B cell (primary cell): Measurements from ENCODE around the gene TCAP. TPM values are rescaled to one million over a fixed set of nuclear protein-coding genes. Genes with fewer than 3 reads are reported as not detected.

Experiments
- ATAC-seq: fragments of 200-7000 bp; cut with Tn5 transposase; one replicate; pipeline ENCODE4 v1.10.0; 2021; ENCODE audit warnings: low read depth, mild to moderate bottlenecking, moderate number of reproducible peaks, moderate library complexity
- CTCF ChIA-PET: fragments of 350-600 bp; sonication (Branson Sonifier 250); formaldehyde crosslinking; loops from one replicate; lab custom pipeline; 2021; ENCODE audit warnings: antibody characterized with exemption, inconsistent platforms; lab: Charles Lee
- POLR2A ChIA-PET: fragments of 350-600 bp; sonication (Branson Sonifier 250); formaldehyde crosslinking; loops from one replicate; lab custom pipeline; 2021; ENCODE audit warnings: antibody characterized with exemption; lab: Charles Lee
- DNase-seq: peaks from one replicate; pipeline ENCODE4 v3.0.0; 2013
- H2AFZ ChIP-seq: 2 replicates; pipeline ENCODE4 v1.6.1; 2012; ENCODE audit warnings: mild to moderate bottlenecking, low read depth, low read length; ENCODE audit not compliant: insufficient read depth, poor library complexity, severe bottlenecking
- H3K27ac ChIP-seq, 2 donors: 1 replicate in 1 of 2; 2 replicates in 1 of 2; pipeline ENCODE4 v1.5.1; 2012 to 2013; ENCODE audit warnings: low read length in 2 of 2, mild to moderate bottlenecking in 2 of 2, moderate library complexity in 1 of 2
- H3K27me3 ChIP-seq, 4 experiments: fragments of 200-600 bp in 1 of 4; sonication (generic) in 1 of 4; replicated peaks in 1 of 4; 1 replicate in 2 of 4; 2 replicates in 2 of 4; pipeline versions ENCODE4 v1.6.1 to v1.7.0; 2013 to 2016; ENCODE audit warnings: low read length in 3 of 4, mild to moderate bottlenecking in 2 of 4, mixed read lengths in 1 of 4, moderate library complexity in 1 of 4; ENCODE audit not compliant: insufficient read depth in 4 of 4, control insufficient read depth in 3 of 4; ENCODE audit errors: control extremely low read depth in 1 of 4
- H3K36me3 ChIP-seq, 2 experiments: replicated peaks in 1 of 2; 1 replicate in 1 of 2; 2 replicates in 1 of 2; pipeline versions ENCODE4 v1.6.1 to v1.7.1; 2013; ENCODE audit warnings: low read length in 1 of 2; ENCODE audit not compliant: insufficient read depth in 2 of 2, control insufficient read depth in 1 of 2; ENCODE audit errors: control extremely low read depth in 1 of 2, extremely low read depth in 1 of 2
- H3K4me1 ChIP-seq, 2 donors: fragments of 200-600 bp in 1 of 2; sonication (generic) in 1 of 2; 1 replicate in 1 of 2; 2 replicates in 1 of 2; pipeline versions ENCODE4 v1.5.1 to v1.6.1; 2013 to 2017; ENCODE audit warnings: low read length in 2 of 2; ENCODE audit not compliant: control insufficient read depth in 2 of 2, insufficient read depth in 2 of 2
- H3K4me2 ChIP-seq: replicated peaks from 2 replicates; pipeline ENCODE3; 2012; ENCODE audit warnings: mild to moderate bottlenecking, low read depth, low read length; ENCODE audit not compliant: poor library complexity, severe bottlenecking
- H3K4me3 ChIP-seq, 5 experiments: fragments of 200-600 bp in 1 of 5; sonication (generic) in 1 of 5; 1 replicate in 3 of 5; 2 replicates in 2 of 5; pipeline versions ENCODE4 v1.5.1 to v1.7.0; 2011 to 2016; ENCODE audit warnings: low read length in 4 of 5, mild to moderate bottlenecking in 4 of 5, low read depth in 2 of 5, control low read depth in 1 of 5, moderate library complexity in 1 of 5; ENCODE audit not compliant: insufficient read depth in 1 of 5; ENCODE audit errors: control extremely low read depth in 1 of 5, extremely low read depth in 1 of 5
- H3K79me2 ChIP-seq: fragments of 200-600 bp; sonication (generic); one replicate; pipeline ENCODE4 v1.6.0; 2016; ENCODE audit warnings: low read length; ENCODE audit not compliant: control insufficient read depth, insufficient read depth
- H3K9ac ChIP-seq: fragments of 200-600 bp; sonication (generic); 2 replicates; pipeline ENCODE4 v1.6.1; 2017; ENCODE audit warnings: mild to moderate bottlenecking, low read length, moderate library complexity
- H3K9me3 ChIP-seq, 3 donors: one replicate each; pipeline versions ENCODE4 v1.6.1 to v1.7.1; 2013; ENCODE audit warnings: low read length in 2 of 3; ENCODE audit not compliant: control insufficient read depth in 2 of 3, insufficient read depth in 1 of 3; ENCODE audit errors: control extremely low read depth in 1 of 3
- H4K20me1 ChIP-seq: 2 replicates; pipeline ENCODE4 v1.6.0; 2012; ENCODE audit warnings: mild to moderate bottlenecking, low read length; ENCODE audit not compliant: insufficient read depth, control insufficient read depth, poor library complexity, severe bottlenecking
- H3K27ac Mint-ChIP-seq: one replicate; pipeline ENCODE4 v1.8.0; 2021; ENCODE audit warnings: mixed read lengths
- H3K27me3 Mint-ChIP-seq: one replicate; pipeline ENCODE4 v1.8.0; 2021; ENCODE audit warnings: mixed read lengths
- H3K4me1 Mint-ChIP-seq: one replicate; pipeline ENCODE4 v1.8.0; 2021; ENCODE audit warnings: mixed read lengths
- H3K4me3 Mint-ChIP-seq: one replicate; pipeline ENCODE4 v1.8.0; 2021; ENCODE audit warnings: mixed read lengths
- H3K9me3 Mint-ChIP-seq: one replicate; pipeline ENCODE4 v1.8.0; 2022; ENCODE audit warnings: mixed read lengths; ENCODE audit not compliant: insufficient read depth
- EZH2 ChIP-seq: IDR thresholded peaks from 2 replicates; pipeline ENCODE4 v1.6.1; 2012; ENCODE audit warnings: borderline replicate concordance, low read depth, mild to moderate bottlenecking, moderate library complexity, low read length; ENCODE audit not compliant: insufficient read depth, poor library complexity, severe bottlenecking
- WGBS: methylation state at CpG from one replicate; pipeline ENCODE4 v1.1.5; 2013; ENCODE audit warnings: missing lambda C conversion rate; ENCODE audit not compliant: insufficient coverage; 5-methylcytosine and 5-hydroxymethylcytosine counted together
- intact Hi-C: fragments of 100-400 bp; cut with micrococcal nuclease; formaldehyde crosslinking; loops from one replicate; pipeline ENCODE4 v1.10.0; 2022
- polyA plus RNA-seq: library from polyadenylated mRNA; depleted of rRNA; stranded (reverse); fragments of >200 nt; gene quantifications from 2 replicates; pipeline ENCODE4 v1.2.3, GENCODE V29; 2012
- total RNA-seq, 2 donors: library from RNA; stranded (reverse); fragments of 120-200 nt in 1 of 2; gene quantifications; 1 replicate in 1 of 2; 2 replicates in 1 of 2; pipeline versions ENCODE4 v1.2.3 to v1.2.4, GENCODE V29; 2013 to 2022
- TF ChIP-seq, protein P1 (sequence below): fragments of 200-600 bp; IDR thresholded peaks from one replicate; pipeline ENCODE4 v1.8.0; 2022; ENCODE audit warnings: antibody characterized with exemption, mild to moderate bottlenecking

TCAP gene
- total and polyA plus RNA-seq, 2 donors (not counting 1 experiment from before 2014, with no cell fraction given) = 3.8 to 5.1 TPM

DNA sequence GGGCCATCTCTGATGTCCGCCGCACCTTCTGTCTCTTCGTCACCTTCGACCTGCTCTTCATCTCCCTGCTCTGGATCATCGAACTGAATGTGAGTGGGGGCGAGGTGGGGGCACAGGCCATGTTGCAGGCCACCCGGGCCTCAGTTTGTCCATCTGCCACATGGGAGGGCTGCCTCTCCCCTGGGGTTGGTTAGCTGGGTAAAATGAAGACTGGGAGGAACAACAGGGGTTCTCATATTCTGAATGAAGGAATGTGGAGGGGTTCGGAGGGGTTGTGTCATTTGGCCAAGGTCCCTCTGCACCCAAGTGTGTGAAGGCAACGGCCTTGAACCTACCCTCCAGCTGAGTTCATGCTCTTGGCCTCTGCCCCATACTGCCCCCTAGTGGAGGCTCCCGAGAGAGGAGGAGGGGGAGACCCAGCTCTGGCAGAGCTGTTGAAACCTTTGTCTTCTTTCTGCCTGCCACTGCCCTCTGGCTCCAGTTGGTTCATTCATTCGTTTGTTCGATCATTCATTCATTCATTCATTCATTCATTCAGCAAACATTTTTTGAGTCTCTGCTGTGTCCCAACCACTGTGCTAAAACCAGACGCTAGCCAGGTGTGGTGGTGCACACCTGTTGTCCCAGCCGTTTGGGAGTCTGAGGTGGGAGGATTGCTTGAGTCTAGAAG, 11.4 kb upstream of the TCAP start:
- intact Hi-C loops = no loop called here
- H3K36me3 ChIP-seq = peaks cover 0 to 19% of the 10 kb centered on the region in 2 experiments
- no peak overlapping the region for H2AFZ ChIP-seq
- Mint-ChIP-seq H3K27me3 (no peaks in the 10 kb centered on the region), H3K9me3 (no peaks in the 10 kb centered on the region), H3K4me3 (no peak overlapping the region), H3K27ac (no peak overlapping the region), H3K4me1 (peaks cover 36% of the 10 kb centered on the region)
- DNase-seq (peak; percentile 71), ATAC-seq (peak; percentile 71)
- ChIA-PET POLR2A (interaction anchor here (1.0 kb wide), 1 partner anchor 76 kb away, joined by 5 read pairs; the partner anchor contains the start of gene MIEN1), CTCF (interaction anchor here (0.6 to 5.2 kb wide), 18 partner anchors 9 to 762 kb away, joined by 3 to 61 read pairs (median 4); partner anchors contain the start of genes MIEN1, PGAP3, PNMT and TCAP)
- H3K4me1 ChIP-seq = peaks cover 8 to 16% of the 10 kb centered on the region in 2 donors
- H4K20me1 ChIP-seq = peaks cover 47% of the 10 kb centered on the region
- no peak overlapping the region for H3K9ac ChIP-seq
- H3K27ac ChIP-seq = no peak overlapping the region
- 76% methylated on average over 11 of the region's 14 CpGs for WGBS
- no peak for TF ChIP-seq EZH2
- TF ChIP-seq, protein P1, sequence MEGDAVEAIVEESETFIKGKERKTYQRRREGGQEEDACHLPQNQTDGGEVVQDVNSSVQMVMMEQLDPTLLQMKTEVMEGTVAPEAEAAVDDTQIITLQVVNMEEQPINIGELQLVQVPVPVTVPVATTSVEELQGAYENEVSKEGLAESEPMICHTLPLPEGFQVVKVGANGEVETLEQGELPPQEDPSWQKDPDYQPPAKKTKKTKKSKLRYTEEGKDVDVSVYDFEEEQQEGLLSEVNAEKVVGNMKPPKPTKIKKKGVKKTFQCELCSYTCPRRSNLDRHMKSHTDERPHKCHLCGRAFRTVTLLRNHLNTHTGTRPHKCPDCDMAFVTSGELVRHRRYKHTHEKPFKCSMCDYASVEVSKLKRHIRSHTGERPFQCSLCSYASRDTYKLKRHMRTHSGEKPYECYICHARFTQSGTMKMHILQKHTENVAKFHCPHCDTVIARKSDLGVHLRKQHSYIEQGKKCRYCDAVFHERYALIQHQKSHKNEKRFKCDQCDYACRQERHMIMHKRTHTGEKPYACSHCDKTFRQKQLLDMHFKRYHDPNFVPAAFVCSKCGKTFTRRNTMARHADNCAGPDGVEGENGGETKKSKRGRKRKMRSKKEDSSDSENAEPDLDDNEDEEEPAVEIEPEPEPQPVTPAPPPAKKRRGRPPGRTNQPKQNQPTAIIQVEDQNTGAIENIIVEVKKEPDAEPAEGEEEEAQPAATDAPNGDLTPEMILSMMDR = peak; percentile 80
- no peaks in the 10 kb centered on the region for H3K9me3 ChIP-seq
- no peaks in the 10 kb centered on the region for H3K27me3 ChIP-seq
- peaks cover 45% of the 10 kb centered on the region for H3K79me2 ChIP-seq
- no peak overlapping the region for H3K4me2 ChIP-seq
- no peak overlapping the region for H3K4me3 ChIP-seq

DNA sequence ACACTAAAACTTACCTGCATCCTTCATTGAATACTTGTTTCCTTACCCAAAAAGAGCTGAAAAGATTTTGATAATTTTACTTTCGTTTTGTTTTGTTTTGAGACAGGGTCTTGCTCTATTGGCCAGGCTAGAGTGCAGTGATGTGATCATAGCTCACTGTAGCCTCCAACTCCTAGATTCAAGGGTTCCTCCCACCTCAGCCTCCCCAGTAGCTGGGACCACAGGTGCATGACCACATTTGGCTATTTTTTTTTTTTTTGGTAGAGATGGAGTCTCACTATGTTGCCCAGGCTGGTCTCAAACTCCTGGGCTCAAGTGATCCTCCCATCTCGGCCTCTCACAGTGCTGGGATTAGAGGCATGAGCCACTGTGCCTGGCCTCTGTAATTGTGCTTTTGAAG, 10.0 kb upstream of the TCAP start:
- WGBS = 100% methylated on average over 1 of the region's 2 CpGs
- TF ChIP-seq, protein P1 = no peak
- TF ChIP-seq EZH2 = no peak
- H3K4me2 ChIP-seq = no peak overlapping the region
- no peaks in the 10 kb centered on the region for H3K27me3 ChIP-seq
- no peaks in the 10 kb centered on the region for H3K9me3 ChIP-seq
- peaks cover 40% of the 10 kb centered on the region for H3K79me2 ChIP-seq
- Mint-ChIP-seq H3K27ac (no peak overlapping the region), H3K27me3 (no peaks in the 10 kb centered on the region), H3K4me1 (peaks cover 43% of the 10 kb centered on the region), H3K9me3 (no peaks in the 10 kb centered on the region), H3K4me3 (no peak overlapping the region)
- H3K9ac ChIP-seq = no peak overlapping the region
- intact Hi-C loops = no loop called here
- CTCF ChIA-PET = interaction anchor here (0.7 to 5.2 kb wide), 13 partner anchors 11 to 136 kb away, joined by 3 to 61 read pairs (median 15); partner anchors contain the start of genes MIEN1, PNMT and TCAP
- no peak for ATAC-seq
- no peak overlapping the region for H3K27ac ChIP-seq
- H3K36me3 ChIP-seq = peaks cover 0 to 22% of the 10 kb centered on the region in 2 experiments
- peaks cover 18 to 29% of the 10 kb centered on the region in 2 donors for H3K4me1 ChIP-seq
- no peak for DNase-seq
- POLR2A ChIA-PET = no interaction called here
- no peak overlapping the region for H3K4me3 ChIP-seq
- peaks cover 41% of the 10 kb centered on the region for H4K20me1 ChIP-seq
- H2AFZ ChIP-seq = no peak overlapping the region
